Measurements from ENCODE around the gene CXCR2.

Gene CXCR2

GRCh38 chr2:218137514-218137913 is 11.7 kb downstream of the CXCR2 start:
- no peak for DNase-seq (ENCODE audit: low spot score)
- TF ChIP-seq CTCF (IDR thresholded peaks at IDR 0.05; ENCODE audit: extremely low read depth, missing control alignments): no peak

- no peak for TF ChIP-seq CTCF (IDR thresholded peaks at IDR 0.05; ENCODE audit: extremely low read depth, missing control alignments)
- no peak for DNase-seq (ENCODE audit: low spot score)
Observed at GRCh38 chr2:218138047-218138446, 12.2 kb downstream of the CXCR2 start.

GRCh38 chr2:218145124-218145523 is 19.3 kb downstream of the CXCR2 start:
- no peak for DNase-seq (ENCODE audit: low spot score)

GRCh38 chr2:218146056-218146455 is 20.2 kb downstream of the CXCR2 start:
- TF ChIP-seq CTCF (IDR thresholded peaks at IDR 0.05; ENCODE audit: extremely low read depth, missing control alignments): no peak
- DNase-seq (ENCODE audit: low spot score): no peak

More at GRCh38 chr2:218145124-218145523, 19.3 kb downstream of the CXCR2 start:
- TF ChIP-seq CTCF (IDR thresholded peaks at IDR 0.05; ENCODE audit: extremely low read depth, missing control alignments): no peak

GRCh38 chr2:218149098-218149497 is 23.3 kb downstream of the CXCR2 start:
- DNase-seq (ENCODE audit: low spot score): no peak
- TF ChIP-seq CTCF (IDR thresholded peaks at IDR 0.05; ENCODE audit: extremely low read depth, missing control alignments): no peak

- DNase-seq (ENCODE audit: low spot score): peak; percentile 17
- no peak for TF ChIP-seq CTCF (IDR thresholded peaks at IDR 0.05; ENCODE audit: extremely low read depth, missing control alignments)
Observed at GRCh38 chr2:218149848-218150440, 24.1 kb downstream of the CXCR2 start.

GRCh38 chr2:218152172-218152571 is 26.3 kb downstream of the CXCR2 start:
- no peak for DNase-seq (ENCODE audit: low spot score)
- TF ChIP-seq CTCF (IDR thresholded peaks at IDR 0.05; ENCODE audit: extremely low read depth, missing control alignments): no peak

Measured in GM20000 (cell line).